Large intestine (tissue), 3 donors: ENCODE data around the gene PBX2. TPM values are rescaled to one million over a fixed set of nuclear protein-coding genes. Genes with fewer than 3 reads are reported as not detected.
A peak's percentile ranks its signal among the peaks of the same experiment; 100 is the strongest.

Experiments
- DNase-seq, 2 donors: peaks; one replicate each; pipeline versions ENCODE4 v3.0.0 to v3.0.0-alpha.2; 2013
- H3K27ac ChIP-seq: one replicate; pipeline ENCODE4 v1.5.1; 2013; ENCODE audit warnings: low read length
- H3K27me3 ChIP-seq: 2 replicates; pipeline ENCODE4 v1.6.1; 2013; ENCODE audit warnings: low read length; ENCODE audit not compliant: control insufficient read depth, insufficient read depth
- H3K36me3 ChIP-seq: 2 replicates; pipeline ENCODE4 v1.6.1; 2013; ENCODE audit warnings: low read length; ENCODE audit not compliant: control insufficient read depth, insufficient read depth
- H3K4me1 ChIP-seq: one replicate; pipeline ENCODE4 v1.6.1; 2013; ENCODE audit warnings: low read length; ENCODE audit not compliant: control insufficient read depth, insufficient read depth
- H3K4me3 ChIP-seq: one replicate; pipeline ENCODE4 v1.5.1; 2013; ENCODE audit warnings: low read length
- H3K9me3 ChIP-seq: one replicate; pipeline ENCODE4 v1.6.1; 2013; ENCODE audit warnings: mild to moderate bottlenecking, low read depth, low read length, moderate library complexity; ENCODE audit not compliant: control insufficient read depth
- WGBS: methylation state at CpG from one replicate; pipeline ENCODE4 v1.1.5; 2013; ENCODE audit warnings: low lambda C conversion rate; ENCODE audit not compliant: insufficient coverage; 5-methylcytosine and 5-hydroxymethylcytosine counted together
- polyA plus RNA-seq: library from polyadenylated mRNA; unstranded; fragments of 120-200 nt; gene quantifications from one replicate; pipeline ENCODE4 v1.2.1, GENCODE V29; 2013

The PBX2 gene
- polyA plus RNA-seq, 1 donor: 125 TPM

DNA sequence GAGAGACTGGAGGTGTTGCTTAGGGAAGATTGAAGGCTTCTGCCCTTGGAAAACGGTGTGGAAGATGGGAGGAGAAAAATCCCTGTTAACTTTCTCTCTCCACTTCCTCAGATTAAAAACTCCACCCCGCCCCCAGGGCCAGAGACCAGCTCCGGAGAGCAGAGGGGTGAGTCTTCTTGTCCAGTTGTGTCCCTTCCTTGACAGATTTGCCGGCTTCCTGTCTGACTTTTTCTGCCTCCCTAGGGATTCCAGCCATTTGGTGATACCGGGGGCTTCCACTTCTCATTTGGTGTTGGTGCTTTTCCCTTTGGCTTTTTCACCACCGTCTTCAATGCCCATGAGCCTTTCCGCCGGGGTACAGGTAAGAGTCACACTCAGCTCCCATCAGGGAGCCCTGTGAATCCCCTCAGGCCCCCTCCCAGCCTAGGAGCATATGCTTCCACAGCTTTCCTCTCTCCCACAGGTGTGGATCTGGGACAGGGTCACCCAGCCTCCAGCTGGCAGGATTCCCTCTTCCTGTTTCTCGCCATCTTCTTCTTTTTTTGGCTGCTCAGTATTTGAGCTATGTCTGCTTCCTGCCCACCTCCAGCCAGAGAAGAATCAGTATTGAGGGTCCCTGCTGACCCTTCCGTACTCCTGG, 10.1 kb downstream of the PBX2 start:
- Histone ChIP-seq H3K4me3 (peak overlapping the region; percentile 95), H3K4me1 (peaks cover 20% of the 10 kb centered on the region), H3K9me3 (peaks cover 3% of the 10 kb centered on the region), H3K36me3 (peaks cover 42% of the 10 kb centered on the region), H3K27me3 (no peaks in the 10 kb centered on the region), H3K27ac (no peak overlapping the region)
- WGBS: 100% methylated on average over 1 of the region's 10 CpGs
- no peak for DNase-seq

DNA sequence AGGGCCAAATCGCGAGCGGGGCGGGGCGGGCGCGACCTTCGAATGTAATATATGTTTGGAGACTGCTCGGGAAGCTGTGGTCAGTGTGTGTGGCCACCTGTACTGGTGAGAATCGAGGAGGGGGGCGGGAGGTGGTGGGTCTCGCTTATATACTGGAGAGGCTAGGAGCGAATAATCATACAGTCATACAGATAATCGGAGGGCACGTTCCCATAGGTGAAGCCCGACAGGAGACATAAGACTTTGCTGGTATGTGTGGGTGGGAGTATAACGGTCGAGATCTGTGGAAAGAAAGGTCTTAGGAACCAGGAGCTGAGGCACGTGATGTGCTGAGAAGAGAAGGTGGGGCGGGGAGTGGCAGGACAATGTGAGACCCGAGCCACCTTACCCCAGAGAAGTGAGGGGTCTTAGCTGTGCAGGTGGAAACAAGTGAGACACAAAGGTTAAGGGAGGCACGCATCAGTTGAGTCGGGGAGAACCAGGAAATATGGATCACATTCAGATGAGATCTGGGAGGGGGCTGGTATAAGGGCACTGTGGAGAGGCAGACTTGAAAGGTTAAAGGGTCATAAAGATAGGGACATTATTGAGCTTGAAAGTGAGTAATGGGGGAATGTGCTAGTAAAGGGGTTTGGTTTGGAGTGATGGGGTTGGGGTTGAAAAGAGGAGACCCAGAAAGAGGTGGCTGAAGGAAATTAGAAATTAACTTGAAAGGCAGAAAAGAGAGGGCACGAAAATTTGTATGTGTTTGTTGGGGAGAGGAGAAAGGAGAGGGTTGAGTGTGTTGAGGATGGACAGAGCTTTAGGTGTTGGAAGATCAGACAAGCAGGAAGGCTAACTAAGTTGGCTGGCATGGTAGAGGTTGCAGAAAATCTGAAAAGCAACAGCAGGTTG, 11.2 kb downstream of the PBX2 start:
- peaks cover 20% of the 10 kb centered on the region for H3K4me1 ChIP-seq
- peaks cover 35% of the 10 kb centered on the region for H3K36me3 ChIP-seq
- peak overlapping the region; percentile 85 for H3K27ac ChIP-seq
- peak overlapping the region; percentile 95 for H3K4me3 ChIP-seq
- peaks cover 3% of the 10 kb centered on the region for H3K9me3 ChIP-seq
- peak in 1 of 2 donors; percentile 63 for DNase-seq
- H3K27me3 ChIP-seq: no peaks in the 10 kb centered on the region
- 6% methylated on average over 6 of the region's 24 CpGs for WGBS

DNA sequence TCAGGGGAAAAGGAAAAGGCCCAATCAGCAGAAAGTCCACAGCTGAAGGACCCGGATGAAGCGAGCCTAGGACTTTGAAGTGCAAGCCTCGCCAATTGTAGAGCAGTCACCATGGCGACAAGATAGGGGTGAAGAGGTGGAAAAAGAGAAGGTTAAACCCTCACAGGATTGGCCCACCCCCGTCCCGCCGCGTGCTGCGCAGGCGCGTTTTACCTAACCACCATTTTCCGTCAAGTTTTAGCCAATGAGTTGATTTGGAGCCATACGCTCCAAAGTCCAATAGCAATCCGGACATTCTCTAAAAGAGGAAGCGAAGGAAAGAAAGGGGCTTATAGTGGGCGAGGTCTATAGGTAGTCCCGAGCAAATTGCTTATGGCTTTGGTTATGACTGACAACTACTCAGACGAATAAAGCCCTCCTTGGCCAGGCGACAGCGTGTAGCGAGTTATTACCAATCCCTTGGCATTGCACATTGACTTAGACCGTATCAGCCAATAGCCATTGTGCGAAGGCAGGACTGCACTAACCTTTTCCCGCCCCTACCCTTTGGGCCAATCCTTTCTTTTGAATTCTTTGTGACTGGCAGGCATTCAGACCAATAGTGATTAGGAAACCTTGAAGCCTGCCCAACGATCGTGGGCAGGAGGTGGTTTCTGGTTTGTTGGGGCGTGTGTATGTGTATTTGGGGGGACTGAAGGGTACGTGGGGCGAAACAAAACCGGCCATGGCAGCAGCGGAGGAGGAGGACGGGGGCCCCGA, 12.0 kb downstream of the PBX2 start, which contains the start of gene RNF5:
TSS of gene RNF5 (plus strand) at position 618 of the 759 bp plus-strand sequence. CDS start at position 725, 107 bp downstream.
- peak within 1 kb of the TSS; percentile 85 for H3K27ac ChIP-seq
- peak; percentile 100 for DNase-seq
- peaks cover 27% of the 10 kb centered on the region for H3K36me3 ChIP-seq
- 0% methylated on average over 2 of the region's 33 CpGs for WGBS
- H3K9me3 ChIP-seq: peaks cover 3% of the 10 kb centered on the region
- H3K4me1 ChIP-seq: peaks cover 20% of the 10 kb centered on the region
- no peaks in the 10 kb centered on the region for H3K27me3 ChIP-seq
- peak within 1 kb of the TSS; percentile 95 for H3K4me3 ChIP-seq

DNA sequence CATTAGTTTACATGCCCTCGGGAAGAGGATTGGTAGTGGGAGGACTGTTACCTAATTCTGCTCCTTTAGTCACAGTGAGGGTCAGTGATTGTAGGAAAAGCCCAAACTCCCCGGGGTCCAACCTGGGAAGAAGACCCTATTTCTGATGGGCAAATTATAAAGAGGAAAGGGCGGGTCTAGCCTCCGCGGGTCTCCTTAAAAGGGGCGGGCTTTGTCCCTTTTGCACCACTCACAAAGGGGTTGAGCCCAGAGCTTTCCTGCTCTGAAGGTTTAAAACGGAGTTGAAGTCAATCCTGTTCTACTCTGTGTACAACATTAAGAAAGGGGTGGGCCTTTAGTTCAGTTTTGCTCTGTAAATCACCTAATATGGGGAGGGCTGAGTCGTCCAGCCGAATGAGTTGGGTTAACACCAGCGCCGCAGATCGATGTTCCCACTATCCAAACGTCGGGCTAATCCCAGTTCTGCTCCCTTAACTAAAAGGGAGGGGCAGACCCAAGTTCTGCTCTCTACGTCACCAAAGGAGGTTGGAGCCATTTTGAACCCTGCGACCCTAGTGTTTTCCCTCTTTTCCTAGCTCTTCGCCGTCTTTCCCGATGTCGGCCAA, 12.7 kb downstream of the PBX2 start:
- no CpG with 5 or more reads among the region's 20 CpGs for WGBS
- H3K27ac ChIP-seq: peak overlapping the region; percentile 85
- H3K4me3 ChIP-seq: peak overlapping the region; percentile 95
- peaks cover 20% of the 10 kb centered on the region for H3K4me1 ChIP-seq
- peaks cover 3% of the 10 kb centered on the region for H3K9me3 ChIP-seq
- H3K36me3 ChIP-seq: peaks cover 20% of the 10 kb centered on the region
- no peaks in the 10 kb centered on the region for H3K27me3 ChIP-seq
- peak in 1 of 2 donors; percentile 43 for DNase-seq

DNA sequence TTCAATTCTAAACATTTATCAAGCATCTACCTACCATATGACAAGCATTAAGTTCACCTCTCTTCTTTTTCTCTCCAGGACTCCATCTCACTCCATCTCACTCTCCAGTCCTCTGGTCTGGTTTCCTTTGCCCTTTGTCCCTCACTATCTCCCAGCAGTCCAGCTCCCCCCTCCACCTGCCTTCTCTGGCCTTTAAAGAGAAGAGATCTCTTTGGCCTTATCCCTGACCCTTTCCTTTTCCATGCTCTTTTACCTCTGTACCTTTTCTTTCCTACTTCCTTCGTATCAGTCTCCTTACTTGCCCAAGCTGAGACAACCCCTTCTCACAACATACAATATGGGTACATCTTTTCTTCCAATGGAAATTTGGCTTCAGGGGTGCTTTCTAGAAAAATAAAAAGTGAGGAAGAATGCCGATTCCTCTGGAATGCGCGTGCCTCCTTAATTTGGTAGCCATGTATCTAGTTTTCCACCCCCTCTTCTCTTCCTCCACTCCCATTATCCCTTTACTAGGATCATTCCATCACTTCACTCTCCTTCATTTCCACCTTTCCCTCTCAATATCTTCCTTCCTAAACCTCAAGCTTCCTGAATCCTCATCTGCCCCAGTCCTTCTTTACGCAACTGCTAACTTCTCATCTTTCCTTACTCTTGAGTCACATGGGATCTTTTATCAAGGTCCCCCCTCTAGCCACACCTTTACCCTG, 13.4 kb downstream of the PBX2 start:
- H3K4me3 ChIP-seq: peak overlapping the region; percentile 95
- H3K27ac ChIP-seq: peak overlapping the region; percentile 85
- DNase-seq: peak; percentile 52 to 79
- WGBS: 0% methylated on average over 2 of the region's 5 CpGs
- peaks cover 16% of the 10 kb centered on the region for H3K36me3 ChIP-seq
- H3K4me1 ChIP-seq: peaks cover 20% of the 10 kb centered on the region
- H3K27me3 ChIP-seq: no peaks in the 10 kb centered on the region
- H3K9me3 ChIP-seq: peaks cover 3% of the 10 kb centered on the region

DNA sequence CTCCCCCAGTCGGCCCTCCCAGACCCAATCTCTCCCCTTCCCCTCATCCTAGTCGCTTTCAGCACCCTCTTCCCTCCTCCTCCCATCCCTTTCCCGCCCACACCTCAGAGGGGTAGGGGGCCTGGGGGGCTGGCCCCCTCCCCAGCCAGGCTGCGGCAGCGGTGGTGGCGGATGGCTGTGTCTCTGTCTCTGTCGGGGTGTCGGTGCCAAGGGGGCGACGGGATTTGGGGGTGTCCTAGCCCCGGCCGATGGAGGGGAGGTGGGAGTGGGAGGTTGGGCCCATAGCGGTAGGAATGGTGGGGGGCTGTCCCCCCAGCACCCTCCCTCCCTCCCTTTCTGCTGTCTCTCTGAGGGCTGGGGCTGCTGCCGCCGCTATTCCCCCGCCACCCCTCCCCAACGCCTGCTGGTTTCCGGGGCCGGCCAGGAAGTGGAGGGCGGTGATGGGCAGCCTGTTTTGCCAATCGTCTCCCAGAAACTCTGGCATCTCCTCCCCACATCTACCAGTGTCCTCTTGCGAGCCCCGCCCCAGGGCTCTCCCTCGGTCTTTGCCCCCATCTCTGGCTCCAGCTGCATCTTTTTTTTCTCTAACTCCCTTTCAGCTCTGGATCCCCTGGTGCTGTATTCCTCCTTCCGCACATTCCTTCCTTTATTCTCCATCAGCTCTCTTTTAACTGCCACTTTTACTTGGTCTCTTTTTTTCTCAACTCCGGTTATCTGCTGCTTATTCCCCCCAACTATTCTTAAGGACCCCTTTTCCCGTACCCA, 14.1 kb downstream of the PBX2 start, which contains the start of gene AGPAT1:
TSS of gene AGPAT1 (minus strand) at position 374 of the 765 bp plus-strand sequence. CDS start 4,588 bp downstream, outside the sequence.
- no peaks in the 10 kb centered on the region for H3K27me3 ChIP-seq
- peaks cover 15% of the 10 kb centered on the region for H3K36me3 ChIP-seq
- peak within 1 kb of the TSS; percentile 85 for H3K27ac ChIP-seq
- H3K4me1 ChIP-seq: peaks cover 20% of the 10 kb centered on the region
- peak within 1 kb of the TSS; percentile 95 for H3K4me3 ChIP-seq
- H3K9me3 ChIP-seq: peaks cover 3% of the 10 kb centered on the region
- DNase-seq: peak; percentile 96 to 99
- 0% methylated on average over 3 of the region's 27 CpGs for WGBS

- DNase-seq: no peak
- Histone ChIP-seq H3K27ac (peak overlapping the region; percentile 29), H3K36me3 (peaks cover 17% of the 10 kb centered on the region), H3K4me3 (peak overlapping the region; percentile 95), H3K27me3 (no peaks in the 10 kb centered on the region), H3K9me3 (peaks cover 3% of the 10 kb centered on the region), H3K4me1 (peaks cover 20% of the 10 kb centered on the region)
- no CpG with 5 or more reads among the region's 2 CpGs for WGBS
Measured at GRCh38 chr6:32175322-32175710, 14.7 kb downstream of the PBX2 start.

DNA sequence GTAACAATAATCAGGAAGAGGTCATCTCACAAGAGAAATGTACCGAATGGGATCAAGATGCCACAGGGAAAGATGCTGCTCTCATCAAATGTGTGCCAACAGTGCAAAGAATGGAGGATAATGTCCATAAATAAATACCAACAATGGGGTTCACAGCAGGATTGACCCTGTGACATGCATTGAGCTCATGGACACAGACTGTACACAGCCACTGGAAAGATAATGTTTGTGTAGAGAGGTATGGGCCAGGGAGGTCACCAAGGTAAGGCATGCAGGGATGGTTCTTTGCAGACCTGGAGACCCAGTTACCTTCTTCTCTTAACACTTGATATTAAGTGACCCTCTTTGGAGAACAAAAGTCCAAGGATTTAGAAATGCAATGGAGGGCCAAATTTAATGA, 15.6 kb downstream of the PBX2 start:
- no peak for DNase-seq
- Histone ChIP-seq H3K4me1 (peaks cover 18% of the 10 kb centered on the region), H3K27ac (no peak overlapping the region), H3K9me3 (peaks cover 3% of the 10 kb centered on the region), H3K36me3 (peaks cover 21% of the 10 kb centered on the region), H3K4me3 (no peak overlapping the region), H3K27me3 (no peaks in the 10 kb centered on the region)
- no CpG with 5 or more reads among the region's 1 CpG for WGBS
